ENCODE results near the gene INMT.
"Not testable (repeated sequence)": the region's sequence is repeated elsewhere in the genome, so short reads cannot be mapped to it uniquely, and the experiment has no call there.

GRCh38 chr7:30719434-30719833 is 32.5 kb upstream of the INMT start:
- not testable (repeated sequence) for TF ChIP-seq CTCF (conservative IDR thresholded peaks at IDR 0.05; ENCODE audit: low read length); EZH2phosphoT487 (IDR thresholded peaks at IDR 0.05; ENCODE audit: borderline replicate concordance)
